Neuronal stem cell (in vitro differentiated cells): ENCODE data around the gene AFAP1.

ENCODE experiments used
- DNase-seq: peaks from one replicate; pipeline ENCODE4 v3.0.0-alpha.2; 2013; ENCODE audit warnings: low spot score
- H2AFZ ChIP-seq: one replicate; pipeline ENCODE4 v1.6.1; 2013; ENCODE audit warnings: mild to moderate bottlenecking, low read length, inconsistent platforms
- H2AK5ac ChIP-seq: 2 replicates; pipeline ENCODE4 v1.6.1; 2013; ENCODE audit warnings: low read depth, mild to moderate bottlenecking, inconsistent platforms, low read length, moderate library complexity, mixed read lengths
- H2BK120ac ChIP-seq: 2 replicates; pipeline ENCODE4 v1.6.1; 2013; ENCODE audit warnings: low read depth, mild to moderate bottlenecking, inconsistent platforms, low read length, moderate library complexity, mixed read lengths
- H2BK12ac ChIP-seq: one replicate; pipeline ENCODE4 v1.6.1; 2013; ENCODE audit warnings: low read length, inconsistent platforms
- H2BK15ac ChIP-seq: 2 replicates; pipeline ENCODE4 v1.6.1; 2013; ENCODE audit warnings: mild to moderate bottlenecking, low read length, inconsistent platforms, mixed read lengths
- H2BK5ac ChIP-seq: one replicate; pipeline ENCODE4 v1.6.1; 2013; ENCODE audit warnings: inconsistent platforms, mild to moderate bottlenecking, low read length, moderate library complexity
- H3K14ac ChIP-seq: one replicate; pipeline ENCODE4 v1.6.1; 2013; ENCODE audit warnings: low read length, inconsistent platforms
- H3K18ac ChIP-seq: 2 replicates; pipeline ENCODE4 v1.6.1; 2013; ENCODE audit warnings: low read length, inconsistent platforms
- H3K23ac ChIP-seq: 2 replicates; pipeline ENCODE4 v1.6.1; 2013; ENCODE audit warnings: low read depth, mild to moderate bottlenecking, mixed read lengths, low read length, inconsistent platforms; ENCODE audit not compliant: poor library complexity
- H3K27ac ChIP-seq: replicated peaks from 3 replicates; pipeline ENCODE4 v1.5.1; 2013; ENCODE audit warnings: low read length, inconsistent platforms
- H3K27me3 ChIP-seq, 3 experiments: 2 replicates each; pipeline ENCODE4 v1.6.1; 2013; ENCODE audit warnings: low read length in 3 of 3, mild to moderate bottlenecking in 2 of 3, inconsistent platforms in 1 of 3, low read depth in 1 of 3, mixed read lengths in 1 of 3, moderate library complexity in 1 of 3; ENCODE audit not compliant: control insufficient read depth in 3 of 3, insufficient read depth in 3 of 3
- H3K36me3 ChIP-seq, 2 donors: replicated peaks in 1 of 2; 2 replicates each; pipeline ENCODE4 v1.6.1; 2013; ENCODE audit warnings: low read length in 2 of 2; ENCODE audit not compliant: control insufficient read depth in 2 of 2, insufficient read depth in 2 of 2
- H3K4ac ChIP-seq: 2 replicates; pipeline ENCODE4 v1.6.1; 2013; ENCODE audit warnings: inconsistent platforms, mild to moderate bottlenecking, low read length, moderate library complexity
- H3K4me1 ChIP-seq, 2 donors: 1 replicate in 1 of 2; 2 replicates in 1 of 2; pipeline ENCODE4 v1.6.1; 2013; ENCODE audit warnings: low read length in 2 of 2, low read depth in 1 of 2; ENCODE audit not compliant: control insufficient read depth in 2 of 2, insufficient read depth in 1 of 2
- H3K4me2 ChIP-seq: one replicate; pipeline ENCODE4 v1.6.1; 2013; ENCODE audit warnings: mild to moderate bottlenecking, low read length, inconsistent platforms; ENCODE audit not compliant: insufficient read depth, poor library complexity, severe bottlenecking
- H3K4me3 ChIP-seq, 2 donors: 2 replicates each; pipeline ENCODE4 v1.5.1; 2013; ENCODE audit warnings: low read length in 2 of 2, mild to moderate bottlenecking in 2 of 2, inconsistent platforms in 1 of 2, moderate library complexity in 1 of 2
- H3K79me1 ChIP-seq: one replicate; pipeline ENCODE4 v1.6.1; 2013; ENCODE audit warnings: low read depth, mild to moderate bottlenecking, inconsistent platforms, low read length, moderate library complexity
- H3K9ac ChIP-seq: one replicate; pipeline ENCODE4 v1.6.1; 2013; ENCODE audit warnings: mild to moderate bottlenecking, low read depth, low read length, inconsistent platforms; ENCODE audit not compliant: poor library complexity
- H3K9me3 ChIP-seq, 2 donors: replicated peaks in 1 of 2; 2 replicates each; pipeline versions ENCODE3 to v1.6.1; 2013; ENCODE audit warnings: low read length in 2 of 2, mild to moderate bottlenecking in 2 of 2, inconsistent platforms in 1 of 2, low read depth in 1 of 2, mixed read lengths in 1 of 2, moderate library complexity in 1 of 2; ENCODE audit not compliant: control insufficient read depth in 2 of 2, insufficient read depth in 1 of 2
- H4K8ac ChIP-seq: one replicate; pipeline ENCODE4 v1.6.1; 2013; ENCODE audit warnings: low read depth, mild to moderate bottlenecking, inconsistent platforms, low read length, moderate library complexity
- H4K91ac ChIP-seq: one replicate; pipeline ENCODE4 v1.6.1; 2013; ENCODE audit warnings: low read length, low read depth, mild to moderate bottlenecking, inconsistent platforms; ENCODE audit not compliant: poor library complexity
- WGBS, 2 donors: extraction: QIAGEN DNeasy Blood & Tissue Kit; methylation state at CpG; one replicate each; pipeline ENCODE4 v1.1.7; 2013; ENCODE audit warnings: missing lambda C conversion rate in 2 of 2, mixed read lengths in 1 of 2; ENCODE audit not compliant: insufficient read length in 2 of 2, insufficient replicate concordance in 1 of 2; ENCODE audit errors: extremely low coverage in 2 of 2; 5-methylcytosine and 5-hydroxymethylcytosine counted together

AFAP1 gene

GRCh38 chr4:7978489-7978888, 38.8 kb upstream of the AFAP1 start:
- peaks cover 0 to 17% (median 2%) of the 10 kb centered on the region in 3 experiments for H3K27me3 ChIP-seq
- no CpG with 5 or more reads among the region's 5 CpGs for WGBS, 2 donors

DNA sequence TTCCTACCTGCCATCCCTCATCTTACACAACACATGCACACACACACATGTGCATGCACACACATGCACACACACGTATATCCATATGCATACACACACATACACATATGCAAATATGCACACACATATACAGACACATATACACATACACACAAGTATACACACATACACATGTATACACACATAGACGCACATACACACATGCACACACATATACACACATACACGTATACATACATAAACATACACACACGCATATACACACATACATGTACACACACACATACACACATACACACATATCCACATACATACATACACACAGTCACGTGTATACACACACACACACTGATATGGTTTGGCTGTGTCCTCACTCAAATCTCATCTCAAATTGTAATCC, 37.0 kb upstream of the AFAP1 start:
- Histone ChIP-seq H2BK15ac (no peak overlapping the region), H3K4me3 (no peak overlapping the region), H2BK5ac (no peak overlapping the region), H3K4ac (no peak overlapping the region), H2AFZ (no peak overlapping the region), H3K18ac (no peak overlapping the region), H3K23ac (no peak overlapping the region), H3K4me2 (no peak overlapping the region), H3K9ac (no peak overlapping the region), H3K27ac (no peak overlapping the region), H4K8ac (no peak overlapping the region), H2BK120ac (no peak overlapping the region), H4K91ac (no peak overlapping the region), H3K79me1 (no peaks in the 10 kb centered on the region), H2AK5ac (no peak overlapping the region), H3K36me3 (no peaks in the 10 kb centered on the region), H3K14ac (no peak overlapping the region), H3K4me1 (peaks cover 0 to 1% of the 10 kb centered on the region in 2 donors), H2BK12ac (no peak overlapping the region), H3K27me3 (peaks cover 0 to 17% (median 0%) of the 10 kb centered on the region in 3 experiments), H3K9me3 (no peaks in the 10 kb centered on the region)
- WGBS, 2 donors, result 95% methylated on average over 2 of the region's 5 CpGs; no CpG with 5 or more reads in 1 of the 2 donors
- no peak for DNase-seq

More at GRCh38 chr4:7978489-7978888, 38.8 kb upstream of the AFAP1 start:
- no peaks in the 10 kb centered on the region for H3K4me1 ChIP-seq
- peak overlapping the region; percentile 49 for H2AK5ac ChIP-seq
- no peak overlapping the region for H2BK12ac ChIP-seq
- H3K14ac ChIP-seq, result no peak overlapping the region
- H4K8ac ChIP-seq, result no peak overlapping the region
- no peak overlapping the region for H3K23ac ChIP-seq
- no peak overlapping the region for H3K4me2 ChIP-seq
- no peak overlapping the region for H2AFZ ChIP-seq
- H2BK5ac ChIP-seq, result no peak overlapping the region
- H3K9ac ChIP-seq, result no peak overlapping the region
- no peak overlapping the region for H2BK15ac ChIP-seq
- H3K4ac ChIP-seq, result peak overlapping the region; percentile 4
- no peaks in the 10 kb centered on the region for H3K9me3 ChIP-seq
- no peak overlapping the region for H4K91ac ChIP-seq
- no peak overlapping the region for H3K18ac ChIP-seq
- no peak overlapping the region for H3K27ac ChIP-seq
- no peak overlapping the region for H2BK120ac ChIP-seq
- H3K36me3 ChIP-seq, result no peaks in the 10 kb centered on the region
- no peaks in the 10 kb centered on the region for H3K79me1 ChIP-seq
- no peak overlapping the region for H3K4me3 ChIP-seq
- DNase-seq, result no peak

- Histone ChIP-seq H3K4me1 (peaks cover under 1 to 1% of the 10 kb centered on the region in 2 donors), H2AFZ (no peak overlapping the region), H4K8ac (no peak overlapping the region), H3K9ac (no peak overlapping the region), H4K91ac (no peak overlapping the region), H2BK120ac (no peak overlapping the region), H3K27me3 (peaks cover 0 to 17% (median 0%) of the 10 kb centered on the region in 3 experiments), H3K36me3 (no peaks in the 10 kb centered on the region), H3K14ac (no peak overlapping the region), H2BK12ac (no peak overlapping the region), H3K9me3 (no peaks in the 10 kb centered on the region), H3K27ac (no peak overlapping the region), H3K18ac (no peak overlapping the region), H3K4me2 (no peak overlapping the region), H3K4ac (no peak overlapping the region), H3K4me3 (no peak overlapping the region), H2AK5ac (no peak overlapping the region), H3K79me1 (no peaks in the 10 kb centered on the region), H3K23ac (no peak overlapping the region), H2BK5ac (no peak overlapping the region), H2BK15ac (no peak overlapping the region)
- WGBS, 2 donors, result no CpG with 5 or more reads among the region's 7 CpGs
- DNase-seq, result no peak
Measured at GRCh38 chr4:7976025-7976424, 36.4 kb upstream of the AFAP1 start.

DNA sequence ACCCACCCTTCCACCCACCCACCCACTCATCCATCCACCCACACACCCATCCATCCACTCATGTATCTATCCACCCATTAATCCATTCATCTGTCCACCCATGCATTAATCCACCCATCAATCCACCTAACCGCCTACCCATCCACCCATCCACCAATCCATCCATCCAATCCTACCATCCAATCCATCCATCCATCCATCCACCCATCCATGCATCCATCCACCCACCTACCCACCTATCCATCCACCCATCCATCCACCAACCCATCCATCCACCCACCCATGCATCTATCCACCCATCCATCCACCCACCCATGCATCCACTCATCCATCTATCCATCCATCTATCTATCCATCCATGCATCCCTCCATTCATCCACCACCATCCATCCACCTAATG, 34.8 kb upstream of the AFAP1 start:
- H3K36me3 ChIP-seq, result no peaks in the 10 kb centered on the region
- H3K18ac ChIP-seq, result no peak overlapping the region
- H2BK15ac ChIP-seq, result no peak overlapping the region
- no peak overlapping the region for H2AFZ ChIP-seq
- no peak overlapping the region for H4K8ac ChIP-seq
- no peak overlapping the region for H2BK120ac ChIP-seq
- no peaks in the 10 kb centered on the region for H3K79me1 ChIP-seq
- peaks cover 7 to 14% of the 10 kb centered on the region in 2 donors for H3K4me1 ChIP-seq
- H3K9ac ChIP-seq, result no peak overlapping the region
- H2BK12ac ChIP-seq, result no peak overlapping the region
- H2AK5ac ChIP-seq, result no peak overlapping the region
- no peak overlapping the region for H3K4me3 ChIP-seq
- no peak overlapping the region for H3K27ac ChIP-seq
- H3K27me3 ChIP-seq, result peaks cover 0 to 12% (median 0%) of the 10 kb centered on the region in 3 experiments
- no peak overlapping the region for H3K4me2 ChIP-seq
- H2BK5ac ChIP-seq, result no peak overlapping the region
- no peaks in the 10 kb centered on the region for H3K9me3 ChIP-seq
- no peak for DNase-seq
- H4K91ac ChIP-seq, result no peak overlapping the region
- no peak overlapping the region for H3K14ac ChIP-seq
- no CpG with 5 or more reads among the region's 1 CpG for WGBS, 2 donors
- H3K23ac ChIP-seq, result no peak overlapping the region
- no peak overlapping the region for H3K4ac ChIP-seq
